Suppressor macrophage (primary cell): ENCODE data around the gene EMSY.

ENCODE experiments used
- DNase-seq, 4 experiments: peaks; one replicate each; pipeline ENCODE4 v3.0.0-alpha.2; 2020 to 2022

Gene EMSY

GRCh38 chr11:76600124-76600655 is 155.4 kb downstream of the EMSY start:
- DNase-seq = no peak

GRCh38 chr11:76601272-76601671 is 156.5 kb downstream of the EMSY start:
- no peak for DNase-seq

DNA sequence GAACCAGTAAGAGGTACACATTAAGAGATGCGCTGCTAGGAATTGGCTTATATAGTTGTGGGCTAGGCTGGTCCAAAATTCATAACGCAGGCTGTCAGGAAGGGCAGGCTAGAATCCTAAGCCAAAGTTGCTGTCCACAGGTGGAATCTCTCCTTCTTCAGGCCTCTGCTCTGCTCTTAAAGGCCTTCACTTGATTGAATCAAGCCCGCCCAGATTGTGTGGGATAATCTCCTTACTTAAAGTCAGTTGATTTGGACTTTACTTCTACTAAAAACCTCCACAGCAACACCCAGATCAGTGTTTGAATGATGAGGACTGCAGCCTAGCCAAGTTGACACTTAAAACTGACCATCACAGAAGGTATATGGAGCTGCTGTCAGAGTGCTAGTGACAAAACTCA is 156.9 kb downstream of the EMSY start:
- DNase-seq = no peak

GRCh38 chr11:76602431-76602861 is 157.6 kb downstream of the EMSY start:
- DNase-seq = no peak
